Common myeloid progenitor, CD34-positive (primary cell): ENCODE measurements around the gene SCYGR7.
"Not testable (repeated sequence)": the region's sequence is repeated elsewhere in the genome, so short reads cannot be mapped to it uniquely, and the experiment has no call there.

Experiments
- CTCF ChIA-PET: fragments of 350-600 bp; sonication (Branson Sonifier 250); formaldehyde crosslinking; loops from one replicate; lab custom pipeline; 2021; ENCODE audit warnings: antibody characterized with exemption; lab: Charles Lee
- POLR2A ChIA-PET: fragments of 350-600 bp; sonication (Branson Sonifier 250); formaldehyde crosslinking; loops from one replicate; lab custom pipeline; 2021; ENCODE audit warnings: antibody characterized with exemption; lab: Charles Lee
- DNase-seq, 3 donors: peaks; one replicate each; pipeline versions ENCODE4 v3.0.0 to v3.0.0-alpha.2; 2013
- H3K27ac ChIP-seq, 2 experiments: 1 replicate in 1 of 2; 2 replicates in 1 of 2; pipeline ENCODE4 v1.7.0; 2013; ENCODE audit warnings: inconsistent platforms in 2 of 2, low read length in 2 of 2, mild to moderate bottlenecking in 2 of 2, low read depth in 1 of 2, moderate library complexity in 1 of 2; ENCODE audit not compliant: severe bottlenecking in 2 of 2, insufficient read depth in 1 of 2, poor library complexity in 1 of 2
- H3K27me3 ChIP-seq, 5 experiments: replicated peaks in 2 of 5; 1 replicate in 3 of 5; 2 replicates in 2 of 5; pipeline versions ENCODE4 v1.6.1 to v1.7.0; 2013; ENCODE audit warnings: low read length in 4 of 5, mild to moderate bottlenecking in 2 of 5, moderate library complexity in 2 of 5, inconsistent platforms in 1 of 5; ENCODE audit not compliant: insufficient read depth in 5 of 5, control insufficient read depth in 4 of 5
- H3K36me3 ChIP-seq, 4 experiments: 1 replicate in 2 of 4; 2 replicates in 2 of 4; pipeline versions ENCODE4 v1.6.1 to v1.7.0; 2013; ENCODE audit warnings: low read length in 3 of 4, control low read depth in 1 of 4, mild to moderate bottlenecking in 1 of 4; ENCODE audit not compliant: control insufficient read depth in 4 of 4, insufficient read depth in 4 of 4
- H3K4me1 ChIP-seq, 4 experiments: 1 replicate in 3 of 4; 2 replicates in 1 of 4; pipeline versions ENCODE4 v1.6.1 to v1.7.1; 2013; ENCODE audit warnings: low read length in 3 of 4, mild to moderate bottlenecking in 3 of 4, control low read depth in 1 of 4, inconsistent platforms in 1 of 4, moderate library complexity in 1 of 4; ENCODE audit not compliant: control insufficient read depth in 4 of 4, insufficient read depth in 4 of 4; ENCODE audit errors: control extremely low read depth in 1 of 4
- H3K4me3 ChIP-seq, 7 experiments: 1 replicate in 4 of 7; 2 replicates in 3 of 7; pipeline versions ENCODE4 v1.5.1 to v1.7.0; 2013; ENCODE audit warnings: mild to moderate bottlenecking in 7 of 7, low read length in 6 of 7, moderate library complexity in 6 of 7, inconsistent platforms in 2 of 7, low read depth in 2 of 7, control low read depth in 1 of 7; ENCODE audit not compliant: insufficient read depth in 4 of 7, control insufficient read depth in 1 of 7; ENCODE audit errors: extremely low read depth in 1 of 7
- H3K9me3 ChIP-seq, 5 experiments: 1 replicate in 4 of 5; 2 replicates in 1 of 5; pipeline versions ENCODE4 v1.6.1 to v1.7.1; 2013; ENCODE audit warnings: low read length in 4 of 5, mild to moderate bottlenecking in 2 of 5, inconsistent platforms in 1 of 5, low read depth in 1 of 5, moderate library complexity in 1 of 5; ENCODE audit not compliant: control insufficient read depth in 4 of 5, insufficient read depth in 2 of 5; ENCODE audit errors: control extremely low read depth in 1 of 5
- WGBS: methylation state at CpG from one replicate; pipeline ENCODE4 v1.1.5; 2013; ENCODE audit not compliant: insufficient coverage; 5-methylcytosine and 5-hydroxymethylcytosine counted together

The SCYGR7 gene

DNA sequence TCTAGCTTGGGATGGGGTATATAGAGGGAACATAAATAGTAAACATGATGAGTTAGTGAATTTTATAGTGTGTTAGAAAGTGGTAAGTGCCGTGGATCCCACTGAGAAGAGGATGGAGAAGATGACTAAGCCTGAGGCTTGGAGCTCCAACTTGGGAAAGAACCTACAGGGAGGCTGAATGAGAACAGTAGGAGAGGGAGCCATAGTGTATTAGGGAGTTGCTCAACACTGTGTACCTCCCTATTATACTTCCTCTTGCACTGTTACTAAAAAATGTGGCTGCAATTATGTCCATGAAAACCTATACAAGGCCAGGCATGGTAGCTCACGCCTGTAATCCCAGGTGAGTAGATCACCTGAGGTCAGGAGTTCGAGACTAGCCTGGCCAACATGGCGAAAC is 7.5 kb upstream of the SCYGR7 start:
- Histone ChIP-seq H3K4me3 (no peak overlapping the region), H3K36me3 (no peaks in the 10 kb centered on the region), H3K27me3 (peaks cover 0 to 25% (median 10%) of the 10 kb centered on the region in 5 experiments), H3K4me1 (peaks cover 4 to 7% (median 5%) of the 10 kb centered on the region in 4 experiments), H3K9me3 (no peaks in the 10 kb centered on the region), H3K27ac (no peak overlapping the region)
- no peak for DNase-seq
- CTCF ChIA-PET = no interaction called here
- 93% methylated on average over 3 of the region's 4 CpGs for WGBS
- POLR2A ChIA-PET = no interaction called here

DNA sequence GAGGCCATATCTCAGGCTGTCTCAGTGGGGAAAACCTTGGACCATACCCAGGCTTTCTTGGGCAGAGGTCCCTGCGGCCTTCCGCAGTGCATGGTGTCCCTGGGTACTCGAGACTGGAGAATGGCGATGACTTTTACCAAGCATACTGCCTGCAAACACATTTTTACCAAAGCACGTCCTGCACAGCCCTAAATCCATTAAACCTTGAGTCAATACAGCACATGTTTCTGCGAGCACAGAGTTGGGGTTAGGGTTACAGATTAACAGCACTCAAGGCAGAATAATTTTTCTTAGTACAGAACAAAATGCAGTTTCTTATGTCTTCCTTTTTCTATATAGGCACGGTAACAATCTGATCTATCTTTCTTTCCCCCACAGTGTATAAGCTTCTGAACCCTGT is 5.3 kb upstream of the SCYGR7 start:
- H3K4me1 ChIP-seq, POLR2A ChIA-PET, DNase-seq, H3K27ac ChIP-seq, H3K36me3 ChIP-seq, H3K27me3 ChIP-seq, H3K9me3 ChIP-seq, CTCF ChIA-PET, H3K4me3 ChIP-seq: not testable (repeated sequence)
- 92% methylated on average over 2 of the region's 7 CpGs for WGBS

DNA sequence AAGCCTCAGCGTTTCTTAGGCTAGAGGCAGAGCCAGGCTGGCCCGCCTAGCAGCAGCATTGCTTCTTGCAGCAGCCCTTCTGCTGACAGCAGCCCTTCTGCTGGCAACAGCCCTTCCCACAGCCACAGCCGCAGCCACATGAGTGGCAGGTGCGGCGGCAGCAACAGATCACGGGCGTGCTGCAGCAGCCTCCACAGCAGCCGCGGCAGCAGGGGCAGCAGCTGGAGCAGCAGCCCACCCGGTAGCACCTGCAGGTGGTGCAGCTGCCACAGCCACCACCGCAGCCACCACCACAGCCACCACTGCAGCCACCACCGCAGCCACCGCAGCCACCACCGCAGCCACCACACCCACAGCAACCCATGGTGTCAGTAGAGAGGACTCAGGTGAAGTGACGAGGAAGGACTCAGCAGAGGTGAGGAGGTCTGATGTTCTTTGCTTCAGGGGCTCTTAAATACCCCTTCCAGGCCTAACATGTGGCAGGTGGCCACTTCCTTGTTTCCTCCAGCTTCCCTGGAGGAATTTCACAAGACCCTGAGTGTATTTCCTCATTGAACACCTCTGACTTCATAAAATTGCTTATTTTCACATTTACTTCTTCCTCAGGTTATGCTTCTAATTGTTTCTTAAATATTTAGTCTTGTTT is 3.6 kb upstream of the SCYGR7 start, which contains the start of gene SCYGR6:
TSS of gene SCYGR6 (minus strand) at position 364 of the 646 bp plus-strand sequence. CDS start at position 364, 0 bp downstream.
- no peak for DNase-seq
- no peaks in the 10 kb centered on the region for H3K36me3 ChIP-seq
- H3K27ac ChIP-seq = no peak within 1 kb of the TSS
- peaks cover 0 to 3% (median 2%) of the 10 kb centered on the region in 5 experiments for H3K27me3 ChIP-seq
- H3K4me1 ChIP-seq = no peaks in the 10 kb centered on the region
- POLR2A ChIA-PET = no interaction called here
- no peak within 1 kb of the TSS for H3K4me3 ChIP-seq
- CTCF ChIA-PET = no interaction called here
- no peaks in the 10 kb centered on the region for H3K9me3 ChIP-seq
- 88% methylated on average over 9 of the region's 15 CpGs for WGBS

DNA sequence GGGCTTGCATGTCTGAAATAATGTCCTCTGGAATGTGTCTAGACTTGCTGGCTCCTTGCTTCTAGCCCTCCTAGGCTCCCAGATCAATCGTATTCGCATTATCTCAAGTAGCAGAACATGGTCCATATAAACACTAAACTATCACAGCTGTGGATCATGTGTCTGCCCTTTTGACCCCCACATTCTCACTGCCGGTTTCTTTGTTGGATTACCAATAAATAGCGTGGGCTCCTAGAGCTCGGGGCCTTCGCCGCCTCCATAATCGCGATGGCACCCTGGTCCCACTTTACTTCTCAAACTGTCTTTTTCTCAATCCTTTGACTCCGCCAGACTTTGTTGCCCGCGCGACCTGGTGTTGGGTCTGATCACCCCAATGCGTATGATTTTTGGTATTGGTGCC is 11.2 kb downstream of the SCYGR7 start:
- Histone ChIP-seq H3K4me3 (no peak overlapping the region), H3K36me3 (no peaks in the 10 kb centered on the region), H3K27ac (no peak overlapping the region), H3K27me3 (no peaks in the 10 kb centered on the region), H3K9me3 (no peaks in the 10 kb centered on the region), H3K4me1 (no peaks in the 10 kb centered on the region)
- POLR2A ChIA-PET = no interaction called here
- no peak for DNase-seq
- 94% methylated on average over 13 of the region's 14 CpGs for WGBS
- CTCF ChIA-PET = interaction anchor here (1.2 kb wide), 1 partner anchor 27 kb away, joined by 4 read pairs; no protein-coding TSS in a partner anchor

DNA sequence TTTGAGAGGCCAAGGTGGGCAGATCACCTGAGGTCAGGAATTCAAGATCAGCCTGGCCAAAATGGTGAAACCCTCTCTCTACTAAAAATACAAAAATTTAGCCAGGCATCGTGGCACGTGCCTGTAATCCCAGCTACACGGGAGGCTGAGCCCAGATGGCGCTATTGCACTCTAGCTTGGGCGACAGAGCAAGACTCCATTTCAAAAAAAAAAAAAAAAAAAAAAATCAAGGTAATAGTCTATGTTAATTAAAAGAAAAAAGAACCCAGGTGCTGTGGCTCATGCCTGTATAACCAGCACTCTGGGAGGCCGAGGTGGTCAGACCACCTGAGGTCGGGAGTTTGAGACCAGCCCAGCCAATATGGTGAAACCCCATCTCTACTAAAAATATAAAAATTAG is 12.6 kb downstream of the SCYGR7 start:
- not testable (repeated sequence) for DNase-seq

DNA sequence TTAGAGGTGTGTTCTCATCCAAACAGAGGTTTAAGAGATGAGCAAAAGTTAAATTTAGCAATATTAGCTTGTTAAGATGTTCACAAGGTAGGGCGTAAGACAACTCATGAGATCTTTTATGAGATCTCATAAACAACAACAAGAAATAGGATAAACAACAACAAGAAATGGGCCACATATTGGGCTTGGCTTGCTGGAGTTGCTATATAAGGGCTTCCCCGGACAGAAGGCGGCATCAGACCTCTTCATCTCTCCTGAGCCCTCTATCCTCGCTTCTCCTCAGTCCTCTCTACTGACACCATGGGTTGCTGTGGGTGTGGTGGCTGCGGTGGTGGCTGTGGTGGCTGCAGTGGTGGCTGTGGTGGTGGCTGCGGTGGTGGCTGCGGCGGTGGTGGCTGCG is 17.5 kb downstream of the SCYGR7 start, which contains the start of gene SCYGR8:
TSS of gene SCYGR8 (plus strand) at position 301 of the 400 bp plus-strand sequence. CDS start at position 301, 0 bp downstream.
- no peak within 1 kb of the TSS for H3K4me3 ChIP-seq
- no peak within 1 kb of the TSS for H3K27ac ChIP-seq
- H3K27me3 ChIP-seq = no peaks in the 10 kb centered on the region
- no peaks in the 10 kb centered on the region for H3K9me3 ChIP-seq
- DNase-seq = no peak
- ChIA-PET POLR2A (no interaction called here), CTCF (no interaction called here)
- H3K4me1 ChIP-seq = no peaks in the 10 kb centered on the region
- no peaks in the 10 kb centered on the region for H3K36me3 ChIP-seq
- WGBS = no CpG with 5 or more reads among the region's 9 CpGs

More for the DNA sequence above, 12.6 kb downstream of the SCYGR7 start:
- H3K9me3 ChIP-seq, H3K4me3 ChIP-seq, H3K4me1 ChIP-seq, H3K27me3 ChIP-seq, POLR2A ChIA-PET, H3K27ac ChIP-seq, H3K36me3 ChIP-seq: not testable (repeated sequence)
- CTCF ChIA-PET = interaction anchor here (0.6 to 1.2 kb wide), 3 partner anchors 26 to 90 kb away, joined by 3 to 4 read pairs (median 4); no protein-coding TSS in a partner anchor
- no CpG with 5 or more reads among the region's 7 CpGs for WGBS

DNA sequence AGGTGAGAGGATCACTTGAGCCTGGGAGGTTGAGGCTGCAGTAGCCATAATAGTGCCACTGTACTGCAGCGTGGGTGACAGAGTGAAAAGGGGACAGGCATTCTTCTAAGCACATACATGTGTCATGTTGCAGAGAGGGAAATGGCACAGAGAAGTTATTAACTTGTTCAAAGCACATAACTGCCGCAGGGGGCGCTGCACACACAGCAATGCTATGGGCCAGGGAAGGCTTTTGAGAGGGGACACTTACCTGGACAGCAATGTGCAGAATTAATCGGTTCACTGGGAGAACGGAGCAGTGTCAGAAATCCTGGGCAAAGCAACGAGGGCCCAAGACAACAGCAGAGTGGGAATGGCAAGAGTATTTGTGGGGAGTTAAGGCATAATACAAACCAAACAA is 19.9 kb downstream of the SCYGR7 start:
- ChIA-PET CTCF (no interaction called here), POLR2A (no interaction called here)
- Histone ChIP-seq H3K36me3 (no peaks in the 10 kb centered on the region), H3K4me3 (no peak overlapping the region), H3K4me1 (no peaks in the 10 kb centered on the region), H3K27ac (no peak overlapping the region), H3K9me3 (no peaks in the 10 kb centered on the region), H3K27me3 (no peaks in the 10 kb centered on the region)
- no peak for DNase-seq
- WGBS = 98% methylated on average over 5 of the region's 6 CpGs
